Natural killer cell treated with Interleukin-12 subunit alpha and Interleukin-12 subunit beta and Interleukin-15 and Interleukin-18, amount 100 ng/mL, for 72 hours (primary cell): ENCODE measurements around the gene FUZ. TPM values are rescaled to one million over a fixed set of nuclear protein-coding genes. Genes with fewer than 3 reads are reported as not detected.
"Not testable (repeated sequence)": the region's sequence is repeated elsewhere in the genome, so short reads cannot be mapped to it uniquely, and the experiment has no call there.

Source experiments
- ATAC-seq, 2 donors: fragments of 150-1000 bp; cut with Tn5 transposase in 1 of 2; sonication (Bioruptor Pico), chemical (Tn5 transposase) in 1 of 2; 2 replicates each; pipeline ENCODE4 v1.10.0; 2021
- DNase-seq: peaks from one replicate; pipeline ENCODE4 v3.0.0; 2022; ENCODE audit warnings: low spot score
- H3K27ac Mint-ChIP-seq, 2 donors: 1 replicate in 1 of 2; 2 replicates in 1 of 2; pipeline ENCODE4 v1.8.0; 2022; ENCODE audit warnings: mixed read lengths in 2 of 2, mild to moderate bottlenecking in 1 of 2, moderate library complexity in 1 of 2
- H3K27me3 Mint-ChIP-seq, 2 donors: 1 replicate in 1 of 2; 2 replicates in 1 of 2; pipeline ENCODE4 v1.8.0; 2022; ENCODE audit warnings: mixed read lengths in 2 of 2
- H3K36me3 Mint-ChIP-seq: one replicate; pipeline ENCODE4 v1.8.0; 2022; ENCODE audit warnings: mixed read lengths
- H3K4me1 Mint-ChIP-seq, 2 donors: 1 replicate in 1 of 2; 2 replicates in 1 of 2; pipeline ENCODE4 v1.8.0; 2022; ENCODE audit warnings: low read depth in 2 of 2, mixed read lengths in 2 of 2, mild to moderate bottlenecking in 1 of 2
- H3K4me3 Mint-ChIP-seq: one replicate; pipeline ENCODE4 v1.8.0; 2022; ENCODE audit warnings: mixed read lengths
- H3K9me3 Mint-ChIP-seq: 2 replicates; pipeline ENCODE4 v1.8.0; 2022; ENCODE audit warnings: mixed read lengths
- total RNA-seq, 2 donors: library from RNA; stranded (reverse); gene quantifications; one replicate each; pipeline ENCODE4 v1.2.3, GENCODE V29; 2022

The FUZ gene
- total RNA-seq, 2 donors from 2014 or later, result 10.7 to 18.0 TPM

DNA sequence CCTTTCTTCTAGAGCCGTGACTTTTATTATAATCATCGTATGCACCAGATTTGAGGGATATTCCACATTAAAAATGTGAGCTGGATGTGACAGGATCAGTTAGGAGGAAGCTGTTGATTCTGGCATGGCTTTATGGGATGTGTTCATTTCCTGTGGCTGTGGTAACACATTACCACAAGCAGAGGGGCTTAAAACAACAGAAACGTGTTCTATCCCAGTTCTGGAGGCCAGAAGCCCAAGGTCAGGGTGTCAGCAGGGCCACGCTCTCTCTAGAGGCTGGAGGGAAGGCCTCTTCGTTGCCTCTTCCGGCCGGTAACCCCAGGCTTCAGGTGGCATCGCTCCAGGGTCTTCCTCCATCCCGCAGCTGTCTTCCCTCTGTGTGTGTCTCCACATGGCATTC, 19.5 kb upstream of the FUZ start:
- Mint-ChIP-seq H3K4me1 (peaks cover 7 to 10% of the 10 kb centered on the region in 2 donors), H3K4me3 (no peak overlapping the region), H3K27ac (no peak overlapping the region), H3K27me3 (no peaks in the 10 kb centered on the region), H3K9me3 (no peaks in the 10 kb centered on the region), H3K36me3 (peaks cover 5% of the 10 kb centered on the region)
- no peak for DNase-seq
- no peak for ATAC-seq

DNA sequence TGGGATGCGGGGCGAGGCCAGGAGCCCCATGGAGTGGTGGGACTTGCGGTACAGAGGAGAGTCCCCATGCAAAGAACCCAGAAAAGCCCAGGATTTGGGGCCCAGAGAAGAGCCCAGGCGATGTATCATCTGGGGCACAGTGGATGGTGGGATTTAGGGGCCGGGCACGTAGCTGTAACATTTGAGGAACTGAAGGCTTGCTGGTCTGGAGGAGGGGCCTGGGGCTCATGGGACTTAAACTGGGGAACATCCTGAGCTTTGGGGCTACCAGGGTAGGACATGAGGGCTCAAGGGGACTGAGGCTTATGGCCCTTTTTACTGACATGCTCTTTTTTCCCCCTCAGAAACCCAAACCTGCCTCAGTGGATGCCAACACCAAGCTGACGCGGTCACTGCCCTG, 18.5 kb upstream of the FUZ start:
- ATAC-seq (no peak), DNase-seq (no peak)
- H3K9me3 Mint-ChIP-seq, result no peaks in the 10 kb centered on the region
- peaks cover 12 to 14% of the 10 kb centered on the region in 2 donors for H3K4me1 Mint-ChIP-seq
- H3K27ac Mint-ChIP-seq, result no peak overlapping the region
- H3K27me3 Mint-ChIP-seq, result no peaks in the 10 kb centered on the region
- no peaks in the 10 kb centered on the region for H3K36me3 Mint-ChIP-seq
- no peak overlapping the region for H3K4me3 Mint-ChIP-seq

DNA sequence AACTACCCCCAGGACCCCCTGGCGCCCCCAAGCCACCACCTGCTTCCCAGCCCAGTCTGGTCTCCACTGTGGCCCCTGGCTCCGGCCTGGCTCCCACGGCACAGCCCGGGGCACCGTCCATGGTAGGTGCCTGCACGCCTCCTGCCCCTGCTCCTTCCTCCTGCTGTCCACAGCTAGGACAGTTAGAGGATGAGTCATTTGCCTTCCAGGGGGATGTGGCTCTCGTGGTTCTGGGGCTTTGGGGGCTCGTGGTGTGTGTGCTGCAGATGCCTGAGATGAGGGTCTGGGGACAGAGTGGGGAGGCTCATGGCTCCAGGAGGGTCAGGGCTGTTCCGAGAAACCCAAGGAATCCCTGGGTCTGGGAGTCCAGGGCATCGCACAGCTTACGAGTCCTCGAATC, 17.7 kb upstream of the FUZ start:
- no peak overlapping the region for H3K4me3 Mint-ChIP-seq
- no peaks in the 10 kb centered on the region for H3K9me3 Mint-ChIP-seq
- no peak for DNase-seq
- H3K4me1 Mint-ChIP-seq, result peaks cover 12 to 17% of the 10 kb centered on the region in 2 donors
- no peak overlapping the region for H3K27ac Mint-ChIP-seq
- no peak for ATAC-seq
- H3K36me3 Mint-ChIP-seq, result no peaks in the 10 kb centered on the region
- H3K27me3 Mint-ChIP-seq, result no peaks in the 10 kb centered on the region

GRCh38 chr19:49829721-49830120, 16.6 kb upstream of the FUZ start:
- Mint-ChIP-seq H3K27ac (no peak overlapping the region), H3K4me3 (no peak overlapping the region), H3K4me1 (peaks cover 12 to 17% of the 10 kb centered on the region in 2 donors), H3K9me3 (no peaks in the 10 kb centered on the region), H3K36me3 (no peaks in the 10 kb centered on the region), H3K27me3 (no peaks in the 10 kb centered on the region)
- DNase-seq (no peak), ATAC-seq (no peak)

DNA sequence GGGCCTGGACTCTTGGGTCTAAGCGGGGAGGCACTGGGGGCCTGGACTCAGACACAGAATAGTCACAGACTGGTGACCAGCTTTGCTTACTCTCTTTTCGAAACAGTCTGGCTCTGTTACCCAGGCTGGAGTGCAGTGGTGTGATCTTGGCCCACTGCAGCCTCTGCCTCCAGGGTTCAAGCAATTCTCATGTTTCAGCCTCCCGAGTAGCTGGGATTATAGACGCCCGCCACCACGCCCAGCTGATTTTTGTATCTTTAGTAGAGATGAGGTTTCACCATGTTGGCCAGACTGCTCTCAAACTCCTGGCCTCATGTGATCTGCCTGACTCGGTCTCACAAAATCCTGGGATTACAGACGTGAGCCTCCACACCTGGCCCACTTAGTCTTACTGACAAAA, 16.1 kb upstream of the FUZ start:
- no peaks in the 10 kb centered on the region for H3K27me3 Mint-ChIP-seq
- peaks cover 12 to 14% of the 10 kb centered on the region in 2 donors for H3K4me1 Mint-ChIP-seq
- ATAC-seq (no peak), DNase-seq (no peak)
- H3K27ac Mint-ChIP-seq, result no peak overlapping the region
- no peak overlapping the region for H3K4me3 Mint-ChIP-seq
- no peaks in the 10 kb centered on the region for H3K36me3 Mint-ChIP-seq
- H3K9me3 Mint-ChIP-seq, result no peaks in the 10 kb centered on the region

GRCh38 chr19:49827034-49827433, 13.9 kb upstream of the FUZ start:
- H3K27me3 Mint-ChIP-seq, result no peaks in the 10 kb centered on the region
- peaks cover 6 to 15% of the 10 kb centered on the region in 2 donors for H3K4me1 Mint-ChIP-seq
- H3K27ac Mint-ChIP-seq, result no peak overlapping the region
- H3K36me3 Mint-ChIP-seq, result no peaks in the 10 kb centered on the region
- ATAC-seq (no peak), DNase-seq (no peak)
- H3K4me3 Mint-ChIP-seq, result no peak overlapping the region
- H3K9me3 Mint-ChIP-seq, result no peaks in the 10 kb centered on the region

DNA sequence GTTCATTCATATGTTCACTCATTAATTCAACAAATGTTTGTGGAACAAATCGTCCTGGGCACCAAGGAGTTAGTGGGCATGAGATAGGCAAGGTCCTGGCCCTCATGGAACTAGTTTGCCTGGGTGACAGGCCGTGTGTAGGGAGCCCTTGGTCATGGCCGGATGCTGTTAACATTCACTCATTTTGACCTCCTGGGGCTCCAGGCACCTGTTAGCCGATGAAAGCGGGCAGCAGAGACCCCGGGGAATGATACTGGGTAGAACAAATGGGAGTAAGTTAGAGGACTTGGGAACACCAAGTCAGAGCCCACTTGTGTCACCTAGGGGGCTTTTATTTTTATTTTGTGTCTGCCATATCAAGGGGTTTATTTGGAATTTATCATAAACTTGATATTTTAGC, 11.6 kb upstream of the FUZ start:
- no peaks in the 10 kb centered on the region for H3K9me3 Mint-ChIP-seq
- DNase-seq (no peak), ATAC-seq (no peak)
- H3K36me3 Mint-ChIP-seq, result no peaks in the 10 kb centered on the region
- peaks cover 9 to 15% of the 10 kb centered on the region in 2 donors for H3K4me1 Mint-ChIP-seq
- H3K4me3 Mint-ChIP-seq, result no peak overlapping the region
- no peak overlapping the region for H3K27ac Mint-ChIP-seq
- H3K27me3 Mint-ChIP-seq, result no peaks in the 10 kb centered on the region

GRCh38 chr19:49823472-49823871, 10.4 kb upstream of the FUZ start:
- no peaks in the 10 kb centered on the region for H3K9me3 Mint-ChIP-seq
- no peaks in the 10 kb centered on the region for H3K36me3 Mint-ChIP-seq
- no peak overlapping the region for H3K4me3 Mint-ChIP-seq
- H3K27me3 Mint-ChIP-seq, result no peaks in the 10 kb centered on the region
- peaks cover 17 to 19% of the 10 kb centered on the region in 2 donors for H3K4me1 Mint-ChIP-seq
- no peak overlapping the region for H3K27ac Mint-ChIP-seq
- DNase-seq (no peak), ATAC-seq (no peak)

GRCh38 chr19:49820125-49820524, 7.0 kb upstream of the FUZ start:
- H3K4me3 Mint-ChIP-seq, result no peak overlapping the region
- no peaks in the 10 kb centered on the region for H3K36me3 Mint-ChIP-seq
- H3K27ac Mint-ChIP-seq, result peak overlapping the region in 1 of 2 donors; percentile 97
- DNase-seq (no peak), ATAC-seq (no peak)
- H3K27me3 Mint-ChIP-seq, result no peaks in the 10 kb centered on the region
- H3K4me1 Mint-ChIP-seq, result peaks cover 16 to 19% of the 10 kb centered on the region in 2 donors
- H3K9me3 Mint-ChIP-seq, result no peaks in the 10 kb centered on the region

- not testable (repeated sequence) for DNase-seq, ATAC-seq, H3K9me3 Mint-ChIP-seq, H3K27me3 Mint-ChIP-seq, H3K36me3 Mint-ChIP-seq
- H3K4me1 Mint-ChIP-seq, result peaks cover 16 to 19% of the 10 kb centered on the region in 2 donors
- H3K27ac Mint-ChIP-seq, result peak overlapping the region; percentile 93 to 97
- H3K4me3 Mint-ChIP-seq, result peak overlapping the region; percentile 96
These were observed 6.5 kb upstream of the FUZ start for GRCh38 chr19:49819452-49820115.

GRCh38 chr19:49818649-49819370, 5.7 kb upstream of the FUZ start:
- peaks cover 16 to 26% of the 10 kb centered on the region in 2 donors for H3K4me1 Mint-ChIP-seq
- no peaks in the 10 kb centered on the region for H3K27me3 Mint-ChIP-seq
- DNase-seq (no peak), ATAC-seq (no peak)
- H3K9me3 Mint-ChIP-seq, result no peaks in the 10 kb centered on the region
- H3K4me3 Mint-ChIP-seq, result peak overlapping the region; percentile 96
- no peaks in the 10 kb centered on the region for H3K36me3 Mint-ChIP-seq
- peak overlapping the region; percentile 93 to 97 for H3K27ac Mint-ChIP-seq

DNA sequence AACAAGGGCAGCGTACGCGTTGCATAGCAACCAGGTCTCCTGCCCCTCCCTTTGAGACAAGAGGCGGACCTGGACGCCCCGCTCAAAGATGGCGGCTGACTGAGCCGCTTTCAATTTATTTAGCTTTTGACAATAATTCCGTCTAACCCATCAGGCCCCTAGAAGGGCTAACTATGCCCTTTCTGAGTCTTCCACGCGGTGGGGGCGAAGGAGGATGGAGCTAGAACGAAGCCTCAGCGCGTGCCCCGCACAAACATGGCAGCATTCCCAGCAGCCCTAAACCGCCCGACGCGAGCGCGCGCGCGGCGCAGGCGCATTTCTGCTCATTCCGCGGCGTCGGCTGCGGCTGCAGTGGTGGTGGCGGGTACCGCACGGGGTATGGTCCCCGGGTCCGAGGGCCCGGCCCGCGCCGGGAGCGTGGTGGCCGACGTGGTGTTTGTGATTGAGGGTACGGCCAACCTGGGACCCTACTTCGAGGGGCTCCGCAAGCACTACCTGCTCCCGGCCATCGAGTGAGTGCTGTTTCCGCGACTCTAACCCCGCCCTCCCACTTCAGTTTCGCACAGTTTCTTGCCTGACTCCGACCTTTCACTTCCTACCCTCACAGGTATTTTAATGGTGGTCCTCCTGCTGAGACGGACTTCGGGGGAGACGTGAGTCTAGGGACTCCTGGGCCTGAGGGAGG, 5.0 kb upstream of the FUZ start, which contains the start of gene MED25:
Gene MED25 (plus strand): TSS at position 326 of the 685 bp plus-strand sequence. CDS start 53 bp downstream, at position 379.
- Mint-ChIP-seq H3K36me3 (no peaks in the 10 kb centered on the region), H3K9me3 (no peaks in the 10 kb centered on the region), H3K27ac (peak within 1 kb of the TSS; percentile 93 to 97), H3K4me1 (peaks cover 16 to 30% of the 10 kb centered on the region in 2 donors), H3K27me3 (no peaks in the 10 kb centered on the region), H3K4me3 (peak within 1 kb of the TSS; percentile 96)
- DNase-seq, result peak; percentile 89
- peak; percentile 87 to 88 for ATAC-seq

- no peaks in the 10 kb centered on the region for H3K9me3 Mint-ChIP-seq
- DNase-seq (no peak), ATAC-seq (no peak)
- H3K27ac Mint-ChIP-seq, result no peak overlapping the region
- H3K27me3 Mint-ChIP-seq, result no peaks in the 10 kb centered on the region
- peaks cover 23 to 33% of the 10 kb centered on the region in 2 donors for H3K4me1 Mint-ChIP-seq
- no peak overlapping the region for H3K4me3 Mint-ChIP-seq
- H3K36me3 Mint-ChIP-seq, result no peaks in the 10 kb centered on the region
These were observed 3.5 kb upstream of the FUZ start for GRCh38 chr19:49816590-49816989.

GRCh38 chr19:49814010-49814409, 918 bp upstream of the FUZ start:
- DNase-seq (no peak), ATAC-seq (no peak)
- peaks cover 26 to 32% of the 10 kb centered on the region in 2 donors for H3K4me1 Mint-ChIP-seq
- no peaks in the 10 kb centered on the region for H3K36me3 Mint-ChIP-seq
- peak overlapping the region; percentile 95 for H3K27ac Mint-ChIP-seq
- H3K4me3 Mint-ChIP-seq, result peak overlapping the region; percentile 96
- no peaks in the 10 kb centered on the region for H3K27me3 Mint-ChIP-seq
- no peaks in the 10 kb centered on the region for H3K9me3 Mint-ChIP-seq
